Memory B cell (primary cell): Measurements from ENCODE around the gene DNM1.

Source experiments
- ATAC-seq: fragments of 150-1000 bp; cut with Tn5 transposase; 2 replicates; pipeline ENCODE4 v1.10.0; 2021; ENCODE audit warnings: low read depth, mild to moderate bottlenecking, moderate library complexity
- DNase-seq, 2 donors: peaks; one replicate each; pipeline ENCODE4 v3.0.0; 2022; ENCODE audit warnings: low spot score in 2 of 2
- H3K27ac Mint-ChIP-seq: one replicate; pipeline ENCODE4 v1.8.0; 2022; ENCODE audit warnings: mild to moderate bottlenecking, moderate library complexity, mixed read lengths
- H3K27me3 Mint-ChIP-seq: one replicate; pipeline ENCODE4 v1.8.0; 2022; ENCODE audit warnings: mixed read lengths
- H3K36me3 Mint-ChIP-seq: one replicate; pipeline ENCODE4 v1.8.0; 2022; ENCODE audit warnings: mild to moderate bottlenecking, mixed read lengths
- H3K4me1 Mint-ChIP-seq: one replicate; pipeline ENCODE4 v1.8.0; 2022; ENCODE audit warnings: mixed read lengths
- H3K4me3 Mint-ChIP-seq: one replicate; pipeline ENCODE4 v1.8.0; 2022; ENCODE audit warnings: mild to moderate bottlenecking, moderate library complexity, mixed read lengths
- H3K9me3 Mint-ChIP-seq: one replicate; pipeline ENCODE4 v1.8.0; 2022; ENCODE audit warnings: mixed read lengths

DNM1 gene

DNA sequence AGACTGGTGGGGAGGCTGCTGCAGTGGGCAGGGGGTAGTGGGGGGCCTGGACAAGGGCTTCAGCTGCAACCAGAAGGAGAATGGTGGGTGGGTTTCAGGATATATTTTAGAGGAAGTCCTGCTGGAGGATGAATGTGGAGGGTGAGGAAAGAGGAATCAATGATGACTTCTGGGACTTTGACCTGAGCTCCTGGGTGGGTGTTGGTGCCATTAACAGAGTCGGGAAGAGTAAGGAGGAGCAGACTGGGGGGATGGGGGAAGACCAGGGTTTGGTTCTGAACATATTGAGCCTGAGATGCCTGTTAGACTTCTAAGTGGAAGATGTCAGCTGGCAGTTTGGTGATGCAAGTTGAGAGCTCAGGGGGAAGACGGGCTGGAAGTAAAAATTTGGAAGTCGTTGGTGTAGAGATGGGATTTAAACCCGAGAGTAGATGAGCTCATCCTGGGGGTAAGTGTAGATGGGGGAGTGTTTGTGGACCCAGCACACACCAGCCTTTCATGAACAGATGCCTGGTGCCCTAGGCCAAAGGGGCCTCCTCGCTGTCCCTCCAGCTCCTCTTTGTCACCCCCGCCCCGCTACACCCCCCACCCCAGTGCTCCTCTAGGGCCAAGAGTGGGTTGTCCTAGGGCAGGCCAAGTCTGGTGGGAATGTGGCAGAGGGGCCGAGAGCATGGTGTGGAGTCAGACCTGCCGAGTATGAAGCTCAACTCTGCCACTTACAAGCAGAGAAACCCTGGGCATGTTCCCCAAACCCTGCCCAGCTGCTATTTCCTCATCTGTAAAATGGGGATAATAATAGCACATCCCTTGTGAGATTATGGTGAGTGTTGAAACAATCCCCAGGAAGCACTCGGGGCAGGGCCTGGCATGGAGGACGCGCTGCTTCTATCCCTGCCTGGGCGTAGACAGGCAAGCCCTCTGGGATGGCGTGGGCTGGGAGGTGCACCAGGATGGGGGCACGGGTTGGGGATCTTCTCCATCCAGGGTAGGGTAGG, 4.0 kb downstream of the DNM1 start:
- Mint-ChIP-seq H3K36me3 (no peaks in the 10 kb centered on the region), H3K27me3 (peaks cover 16% of the 10 kb centered on the region), H3K27ac (no peak overlapping the region), H3K4me3 (no peak overlapping the region), H3K4me1 (peaks cover 3% of the 10 kb centered on the region), H3K9me3 (no peaks in the 10 kb centered on the region)
- DNase-seq: no peak
- no peak for ATAC-seq

DNA sequence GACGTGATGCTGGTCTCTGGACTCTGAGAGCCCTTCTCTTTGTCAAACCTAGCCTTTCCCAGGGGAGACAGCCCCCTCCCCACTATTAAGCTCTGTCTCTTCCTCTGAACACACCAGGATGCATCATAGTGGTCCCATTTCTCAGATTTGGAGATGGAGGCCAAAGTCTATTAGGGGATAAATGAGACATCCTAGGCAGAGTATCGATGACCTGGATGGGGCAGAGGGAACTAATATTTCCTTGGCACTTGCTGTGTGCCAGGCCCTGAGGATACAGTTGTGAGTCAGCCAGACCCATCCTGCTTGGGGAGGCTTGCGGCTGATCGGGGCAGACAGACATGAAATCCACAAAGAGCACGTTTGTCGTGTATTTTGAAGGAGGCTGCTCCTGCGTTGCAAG, 5.2 kb downstream of the DNM1 start:
- Mint-ChIP-seq H3K27ac (no peak overlapping the region), H3K36me3 (no peaks in the 10 kb centered on the region), H3K4me3 (no peak overlapping the region), H3K4me1 (peaks cover 3% of the 10 kb centered on the region), H3K9me3 (no peaks in the 10 kb centered on the region), H3K27me3 (peaks cover 20% of the 10 kb centered on the region)
- no peak for ATAC-seq
- DNase-seq: no peak

DNA sequence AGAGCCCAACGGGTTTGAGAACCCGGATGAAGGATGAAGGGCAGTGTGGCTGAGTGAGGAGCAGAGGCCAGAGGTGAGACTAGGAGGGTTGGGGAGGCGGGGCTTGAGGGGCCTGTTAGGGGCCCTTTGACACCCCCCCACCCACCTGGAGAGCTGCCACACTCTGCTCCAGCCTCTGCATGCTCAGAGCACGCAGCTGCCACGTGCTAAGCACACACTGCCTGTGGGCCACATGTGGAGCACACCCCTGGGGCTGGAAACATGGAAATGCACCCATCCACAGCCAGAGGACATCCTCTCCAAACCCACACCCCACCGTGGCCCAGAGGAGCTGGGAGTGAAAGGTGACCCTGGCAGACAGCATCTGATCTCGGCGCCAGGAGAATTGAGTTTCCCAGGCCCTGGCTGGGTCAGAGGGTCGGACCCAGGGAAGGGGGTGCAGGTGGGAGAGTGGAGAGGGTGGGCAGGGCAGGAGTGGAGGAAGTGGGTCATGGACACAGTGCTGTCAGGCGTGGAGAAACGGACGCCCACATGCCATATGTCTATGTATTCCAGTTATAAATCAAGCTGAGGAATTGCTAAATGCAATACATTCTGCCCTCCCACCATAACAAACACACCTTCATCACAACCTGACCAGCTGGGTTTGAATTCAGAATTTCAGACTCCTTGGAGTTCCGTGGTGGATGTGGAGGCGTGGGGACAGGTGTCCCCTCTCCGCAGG, 5.9 kb downstream of the DNM1 start:
- Mint-ChIP-seq H3K4me3 (no peak overlapping the region), H3K27ac (no peak overlapping the region), H3K9me3 (no peaks in the 10 kb centered on the region), H3K4me1 (peaks cover 3% of the 10 kb centered on the region), H3K27me3 (peaks cover 25% of the 10 kb centered on the region), H3K36me3 (no peaks in the 10 kb centered on the region)
- ATAC-seq: no peak
- no peak for DNase-seq

DNA sequence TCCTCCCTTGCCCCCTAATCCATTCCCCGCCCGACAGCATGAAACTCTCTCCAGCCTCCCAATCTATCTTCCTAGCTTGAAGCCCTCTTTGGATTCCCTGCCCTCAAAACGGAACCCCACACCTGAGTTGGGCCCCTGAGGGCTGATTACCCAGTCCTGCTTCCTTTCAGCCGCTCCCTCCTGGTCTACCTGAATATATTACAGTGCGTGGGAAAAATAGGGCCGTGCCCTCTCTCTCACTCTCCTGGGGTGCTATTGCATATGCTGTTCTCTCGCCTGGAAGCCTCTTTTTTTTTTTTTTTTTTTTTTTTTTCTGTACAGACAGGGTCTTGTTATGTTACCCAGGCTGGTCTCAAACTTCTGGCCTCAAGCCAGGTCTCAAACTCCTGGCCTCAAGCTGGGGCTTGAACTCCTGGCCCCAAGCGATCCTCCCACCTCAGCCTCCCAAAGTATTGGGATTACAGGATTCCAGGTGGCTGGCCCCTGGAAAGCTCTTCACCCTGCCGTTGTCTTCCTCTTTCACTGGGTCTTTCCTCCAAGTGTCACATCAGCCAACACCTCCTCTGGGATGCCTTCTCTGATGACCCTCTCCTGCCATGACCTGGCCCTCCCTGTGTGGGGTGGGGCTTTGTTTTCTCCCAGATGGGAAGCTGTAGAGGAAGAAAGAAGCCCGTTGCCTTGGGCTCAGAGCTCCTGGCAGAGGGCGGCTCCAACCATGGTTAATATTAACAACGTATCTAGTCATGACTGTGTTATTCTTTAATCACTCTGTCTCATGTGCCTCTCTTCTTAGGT, 8.2 kb downstream of the DNM1 start:
- Mint-ChIP-seq H3K27ac (no peak overlapping the region), H3K36me3 (no peaks in the 10 kb centered on the region), H3K9me3 (no peaks in the 10 kb centered on the region), H3K4me3 (no peak overlapping the region), H3K27me3 (peaks cover 22% of the 10 kb centered on the region), H3K4me1 (no peaks in the 10 kb centered on the region)
- ATAC-seq (no peak), DNase-seq (no peak)

DNA sequence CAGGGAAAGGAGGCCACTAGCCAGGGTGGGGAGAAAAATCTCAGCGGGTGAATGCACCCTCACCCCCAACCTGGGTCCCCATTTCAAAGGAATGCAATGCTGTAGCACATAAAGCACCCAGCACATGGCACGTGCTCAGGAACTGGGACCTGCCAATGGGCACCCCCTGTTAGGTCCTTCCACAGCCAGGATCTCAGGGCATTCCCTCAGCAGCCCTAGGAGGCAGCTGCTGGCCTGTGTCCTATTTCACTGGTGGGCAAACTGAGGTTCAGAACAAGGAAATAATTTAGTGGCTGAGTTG, 8.8 kb downstream of the DNM1 start:
- H3K36me3 Mint-ChIP-seq: no peaks in the 10 kb centered on the region
- no peak overlapping the region for H3K4me3 Mint-ChIP-seq
- H3K27me3 Mint-ChIP-seq: peaks cover 21% of the 10 kb centered on the region
- no peak overlapping the region for H3K27ac Mint-ChIP-seq
- ATAC-seq (no peak), DNase-seq (no peak)
- no peaks in the 10 kb centered on the region for H3K9me3 Mint-ChIP-seq
- no peaks in the 10 kb centered on the region for H3K4me1 Mint-ChIP-seq

DNA sequence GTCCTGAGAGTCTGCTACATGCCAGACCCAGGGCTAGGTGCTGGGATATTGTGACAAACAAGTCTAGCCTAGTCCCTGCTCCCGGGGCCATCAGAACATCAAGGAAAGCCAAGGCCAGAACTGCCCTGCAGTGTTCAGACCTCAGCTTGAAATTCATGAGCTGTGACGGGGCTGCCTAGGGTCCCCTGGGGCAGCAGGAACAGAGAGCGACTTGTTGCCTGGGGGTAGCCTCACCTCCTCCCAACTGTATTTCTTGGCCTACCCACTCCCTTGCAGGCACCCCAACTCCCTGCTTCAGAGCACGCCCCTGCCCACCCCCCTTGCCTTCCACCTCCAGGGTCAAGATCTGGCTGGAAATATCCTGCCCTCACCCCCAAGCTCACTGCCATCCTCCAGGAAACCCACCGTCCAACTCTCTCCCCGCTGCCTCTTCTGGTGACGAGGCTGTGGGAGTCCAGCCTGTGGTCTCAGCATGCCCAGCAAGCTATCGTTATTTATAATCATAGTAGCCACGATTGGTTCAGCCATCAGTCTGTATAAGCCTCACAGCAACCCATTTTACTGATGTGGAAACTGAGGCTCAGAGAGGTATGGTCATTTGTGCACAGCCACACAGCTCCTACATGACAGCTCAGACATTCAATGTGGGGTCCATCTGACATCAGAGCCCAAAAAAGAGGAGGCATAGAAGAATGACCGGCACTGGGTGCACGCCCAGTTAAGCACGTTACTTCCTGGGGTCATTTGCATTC, 10.7 kb downstream of the DNM1 start:
- Mint-ChIP-seq H3K4me3 (no peak overlapping the region), H3K9me3 (no peaks in the 10 kb centered on the region), H3K4me1 (peaks cover 8% of the 10 kb centered on the region), H3K27ac (no peak overlapping the region), H3K36me3 (no peaks in the 10 kb centered on the region), H3K27me3 (peaks cover 16% of the 10 kb centered on the region)
- ATAC-seq (no peak), DNase-seq (no peak)

DNA sequence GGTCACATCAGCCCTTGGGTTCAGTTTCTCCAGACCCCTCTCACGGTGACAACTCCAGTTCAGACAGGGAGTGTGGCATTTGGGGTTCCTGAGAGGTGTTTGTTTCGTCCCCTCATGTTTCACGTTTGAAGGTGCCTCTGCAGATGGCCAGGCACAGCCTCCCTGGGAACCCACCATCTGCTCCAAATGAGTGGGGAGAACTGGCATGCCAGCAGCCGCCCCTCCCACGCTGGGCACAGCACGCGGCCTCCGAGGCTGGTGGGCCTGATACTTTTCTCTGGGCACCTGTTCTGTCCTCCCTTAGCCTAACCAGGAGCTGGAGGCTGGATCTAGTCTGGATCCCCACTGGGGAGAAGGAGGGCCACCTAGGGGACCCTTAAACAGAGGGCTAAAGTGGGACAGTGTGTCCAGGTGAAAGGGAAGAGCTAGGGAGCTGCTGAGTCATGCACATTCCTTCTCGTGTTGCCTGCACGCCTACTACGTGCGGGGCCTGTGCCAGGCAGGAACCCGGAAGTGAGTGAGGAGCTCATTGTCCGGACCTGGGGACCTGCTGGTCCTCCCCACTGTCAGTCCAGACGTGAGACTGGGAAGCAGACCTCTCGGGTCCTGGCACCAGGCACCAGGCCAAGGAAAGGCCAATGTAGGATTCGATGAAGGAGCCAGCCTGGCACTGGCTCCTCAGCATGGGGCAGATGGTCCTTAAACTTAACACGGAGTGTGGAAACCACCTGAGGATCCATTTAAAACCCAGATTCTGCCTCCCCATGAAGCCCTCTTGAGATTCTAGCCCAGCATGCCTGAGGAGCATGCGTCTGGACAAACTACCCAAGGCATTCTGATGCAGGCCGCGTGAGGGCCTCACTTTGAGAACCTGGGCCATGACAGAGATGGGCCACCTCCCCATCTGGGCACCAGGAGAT, 11.7 kb downstream of the DNM1 start:
- Mint-ChIP-seq H3K4me1 (peaks cover 8% of the 10 kb centered on the region), H3K9me3 (no peaks in the 10 kb centered on the region), H3K36me3 (no peaks in the 10 kb centered on the region), H3K4me3 (no peak overlapping the region), H3K27me3 (peaks cover 16% of the 10 kb centered on the region), H3K27ac (no peak overlapping the region)
- DNase-seq (no peak), ATAC-seq (no peak)

DNA sequence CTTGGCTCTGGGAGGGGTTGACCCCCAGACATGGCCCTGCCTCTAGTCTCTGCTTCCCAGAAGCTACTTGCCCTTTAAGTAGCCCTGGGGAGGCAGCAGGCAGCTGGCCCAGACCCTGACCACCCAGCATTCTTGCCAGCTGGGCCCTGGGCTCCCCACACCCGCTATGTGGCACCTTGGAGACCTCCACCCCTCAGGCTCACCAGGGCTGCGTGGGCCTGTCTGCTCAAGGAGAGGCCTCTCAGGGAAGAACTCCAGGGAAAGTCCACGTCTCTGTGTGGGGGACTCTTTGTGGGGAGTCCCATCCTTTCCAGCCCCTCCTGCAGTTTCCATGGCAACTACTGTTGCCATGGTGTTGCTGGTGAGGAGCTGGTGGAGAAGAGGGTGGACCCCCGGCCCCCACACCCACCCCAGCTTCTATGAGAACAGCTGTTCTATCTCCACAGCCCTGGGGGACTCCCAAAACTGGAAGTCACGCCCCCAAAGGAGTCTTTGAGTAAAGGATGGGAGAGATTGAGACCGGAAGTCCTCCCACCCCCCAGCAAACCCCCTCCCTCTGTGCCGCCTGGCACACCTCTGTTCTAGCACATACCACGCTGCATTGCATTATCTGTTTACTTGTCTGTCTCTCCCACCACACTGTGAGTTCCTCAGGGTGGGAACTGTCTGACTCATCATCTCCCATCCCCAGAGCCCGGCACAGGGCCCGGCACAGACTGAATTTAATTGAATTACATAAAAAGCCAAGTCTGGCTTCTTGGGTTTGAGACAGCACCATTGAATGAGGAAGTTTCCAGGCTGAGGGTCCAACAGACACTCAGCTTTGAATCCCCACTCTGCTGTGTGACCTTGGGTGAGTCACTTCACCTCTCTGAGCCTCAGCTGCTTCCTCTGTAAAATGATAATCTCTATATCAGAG, 12.6 kb downstream of the DNM1 start:
- no peaks in the 10 kb centered on the region for H3K36me3 Mint-ChIP-seq

DNA sequence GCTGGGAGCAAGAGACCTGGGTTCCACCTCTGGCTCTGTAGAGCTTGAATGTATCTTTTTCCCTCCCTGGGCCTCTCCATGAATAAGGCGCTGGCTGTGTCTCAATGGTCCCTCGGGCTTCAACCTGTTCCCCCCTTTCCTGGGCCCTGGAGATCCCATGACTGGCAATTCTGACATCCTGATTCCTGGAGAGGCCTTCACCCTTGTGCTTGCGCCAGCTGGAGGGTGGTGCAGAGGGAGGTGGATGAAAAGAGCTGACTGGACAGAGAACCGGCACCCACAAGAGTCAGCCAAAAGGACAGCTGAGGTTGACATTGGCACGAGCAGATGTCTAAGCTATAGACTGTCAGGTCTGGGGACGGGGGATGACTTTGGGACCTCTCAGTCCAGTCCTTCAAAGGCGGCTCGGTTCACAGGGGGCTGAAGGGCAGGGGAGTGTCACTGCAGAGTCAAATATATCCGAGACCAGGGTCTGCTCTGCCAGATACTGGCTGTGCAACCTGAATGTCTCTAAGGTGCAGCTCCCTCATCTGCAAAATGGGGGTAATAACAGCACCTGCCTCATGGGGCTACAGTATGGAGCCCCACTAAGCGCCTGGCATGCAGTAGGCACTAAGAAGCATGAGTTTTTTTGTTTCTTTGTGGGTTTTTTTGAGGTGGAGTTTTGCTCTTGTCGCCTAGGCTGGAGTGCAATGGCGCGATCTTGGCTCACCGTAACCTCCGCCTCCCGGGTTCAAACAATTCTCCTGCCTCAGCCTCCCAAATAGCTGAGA, 13.8 kb downstream of the DNM1 start:
- peaks cover 14% of the 10 kb centered on the region for H3K27me3 Mint-ChIP-seq
- ATAC-seq: no peak
- H3K27ac Mint-ChIP-seq: no peak overlapping the region
- no peak overlapping the region for H3K4me3 Mint-ChIP-seq
- no peaks in the 10 kb centered on the region for H3K9me3 Mint-ChIP-seq
- no peak for DNase-seq
- H3K36me3 Mint-ChIP-seq: no peaks in the 10 kb centered on the region
- H3K4me1 Mint-ChIP-seq: peaks cover 8% of the 10 kb centered on the region

More for the DNA sequence above, 12.6 kb downstream of the DNM1 start:
- peaks cover 8% of the 10 kb centered on the region for H3K4me1 Mint-ChIP-seq
- ATAC-seq: no peak
- DNase-seq: no peak
- no peaks in the 10 kb centered on the region for H3K9me3 Mint-ChIP-seq
- H3K27me3 Mint-ChIP-seq: peaks cover 14% of the 10 kb centered on the region
- no peak overlapping the region for H3K27ac Mint-ChIP-seq
- no peak overlapping the region for H3K4me3 Mint-ChIP-seq

DNA sequence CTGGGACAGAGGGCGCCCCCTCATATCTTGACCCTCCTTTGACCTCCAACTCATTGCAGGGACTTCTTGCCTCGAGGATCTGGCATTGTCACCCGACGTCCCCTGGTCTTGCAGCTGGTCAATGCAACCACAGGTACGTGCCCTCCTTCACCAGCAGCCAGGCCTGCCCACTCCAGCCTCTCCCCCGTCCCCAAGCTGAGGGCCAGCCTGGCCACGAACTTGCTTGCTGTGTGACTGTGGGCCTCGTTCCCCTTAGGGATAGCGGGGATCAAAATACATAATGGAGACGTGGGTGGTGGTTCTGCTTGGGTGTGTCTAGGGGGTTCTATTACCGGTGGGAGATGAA, 15.0 kb downstream of the DNM1 start:
- no peak for DNase-seq
- ATAC-seq: no peak
- H3K4me1 Mint-ChIP-seq: peaks cover 8% of the 10 kb centered on the region
- no peaks in the 10 kb centered on the region for H3K36me3 Mint-ChIP-seq
- no peaks in the 10 kb centered on the region for H3K9me3 Mint-ChIP-seq
- peaks cover 9% of the 10 kb centered on the region for H3K27me3 Mint-ChIP-seq
- H3K4me3 Mint-ChIP-seq: peak overlapping the region; percentile 80
- no peak overlapping the region for H3K27ac Mint-ChIP-seq

DNA sequence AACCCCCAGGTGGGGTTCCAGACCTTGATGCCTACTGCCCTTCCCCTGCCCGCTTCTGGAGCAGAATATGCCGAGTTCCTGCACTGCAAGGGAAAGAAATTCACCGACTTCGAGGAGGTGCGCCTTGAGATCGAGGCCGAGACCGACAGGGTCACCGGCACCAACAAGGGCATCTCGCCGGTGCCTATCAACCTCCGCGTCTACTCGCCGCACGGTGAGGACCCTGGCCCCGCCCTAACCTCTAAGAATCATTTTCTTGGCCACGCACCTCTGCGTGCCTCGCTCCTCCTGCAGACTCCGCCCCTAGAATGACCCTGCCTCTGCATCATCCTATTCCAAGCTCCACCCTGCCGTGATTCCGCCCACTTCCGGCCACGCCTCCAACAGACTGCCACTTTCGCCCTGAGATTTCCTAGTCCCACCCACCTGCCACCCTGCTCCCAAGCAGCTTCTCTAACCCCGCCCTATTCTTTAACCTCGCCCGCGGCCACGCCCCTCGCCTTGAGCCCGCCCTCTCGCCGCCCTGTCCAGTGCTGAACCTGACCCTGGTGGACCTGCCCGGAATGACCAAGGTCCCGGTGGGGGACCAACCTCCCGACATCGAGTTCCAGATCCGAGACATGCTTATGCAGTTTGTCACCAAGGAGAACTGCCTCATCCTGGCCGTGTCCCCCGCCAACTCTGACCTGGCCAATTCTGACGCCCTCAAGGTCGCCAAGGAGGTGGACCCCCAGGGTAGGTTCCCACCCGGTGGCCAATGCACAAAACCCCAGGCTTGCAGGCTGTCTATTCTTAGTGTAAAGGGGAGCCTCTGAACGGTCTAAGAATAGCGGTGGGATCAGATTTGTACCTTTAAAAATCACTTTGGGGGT, 15.6 kb downstream of the DNM1 start:
- H3K4me3 Mint-ChIP-seq: peak overlapping the region; percentile 80
- peak; percentile 85 to 89 for DNase-seq
- no peaks in the 10 kb centered on the region for H3K9me3 Mint-ChIP-seq
- peaks cover 7% of the 10 kb centered on the region for H3K27me3 Mint-ChIP-seq
- H3K4me1 Mint-ChIP-seq: peaks cover 8% of the 10 kb centered on the region
- H3K36me3 Mint-ChIP-seq: no peaks in the 10 kb centered on the region
- ATAC-seq: peak; percentile 97
- H3K27ac Mint-ChIP-seq: no peak overlapping the region
